Gastrocnemius medialis (tissue), 4 donors: Measurements from ENCODE around the gene PLCB1. TPM values are rescaled to one million over a fixed set of nuclear protein-coding genes. Genes with fewer than 3 reads are reported as not detected.

Experiments
- ATAC-seq, 2 donors: fragments of 150-250 bp; one replicate each; pipeline ENCODE4 v1.9.1; 2016
- DNase-seq, 2 donors: peaks; one replicate each; pipeline ENCODE4 v3.0.0-alpha.2; 2019
- H3K27ac ChIP-seq, 4 donors: fragments of 200-600 bp; sonication (generic); 1 replicate in 1 of 4; 2 replicates in 3 of 4; pipeline ENCODE4 v1.5.1; 2016 to 2018; ENCODE audit warnings: mild to moderate bottlenecking in 2 of 4, moderate library complexity in 1 of 4
- H3K27me3 ChIP-seq, 3 donors: fragments of 200-600 bp; sonication (generic) in 2 of 3; 1 replicate in 1 of 3; 2 replicates in 2 of 3; pipeline versions ENCODE4 v1.5.1 to v1.6.0; 2016 to 2019; ENCODE audit warnings: mild to moderate bottlenecking in 1 of 3, moderate library complexity in 1 of 3
- H3K36me3 ChIP-seq, 2 donors: fragments of 200-600 bp; sonication (generic) in 1 of 2; one replicate each; pipeline ENCODE4 v1.5.1; 2017 to 2018
- H3K4me1 ChIP-seq, 2 donors: fragments of 200-600 bp; sonication (generic) in 1 of 2; one replicate each; pipeline ENCODE4 v1.5.1; 2016 to 2017; ENCODE audit warnings: mild to moderate bottlenecking in 2 of 2
- H3K4me3 ChIP-seq, 4 donors: fragments of 200-600 bp; sonication (generic) in 3 of 4; 1 replicate in 1 of 4; 2 replicates in 3 of 4; pipeline ENCODE4 v1.5.1; 2016 to 2019; ENCODE audit warnings: mild to moderate bottlenecking in 2 of 4
- H3K9me3 ChIP-seq, 3 donors: fragments of 200-600 bp; sonication (generic) in 2 of 3; 1 replicate in 1 of 3; 2 replicates in 2 of 3; pipeline ENCODE4 v1.5.1; 2016 to 2019
- POLR2A ChIP-seq, 2 donors: fragments of 450-650 bp; IDR thresholded peaks; one replicate each; pipeline ENCODE4 v1.6.1; 2017; ENCODE audit warnings: antibody characterized with exemption in 2 of 2, mild to moderate bottlenecking in 2 of 2, moderate library complexity in 2 of 2
- in situ Hi-C, 4 donors: fragments of 200-750 bp; cut with MboI; loops; one replicate each; pipeline versions ENCODE4 v1.15.0 to v1.8.0; 2017; ENCODE audit warnings: low sequenced_read_pairs in 4 of 4
- intact Hi-C: fragments of 100-400 bp; cut with DNase I; formaldehyde crosslinking; loops from one replicate; pipeline ENCODE4 v1.15.1; 2023; ENCODE audit warnings: low total_unique reads
- total RNA-seq, 4 donors: library from RNA; depleted of rRNA; stranded (reverse); fragments of >200 nt; gene quantifications; one replicate each; pipeline versions ENCODE4 v1.1.0 to v1.2.3, GENCODE V29; 2016
- TF ChIP-seq, protein P1 (sequence below), 5 experiments: fragments of 450-650 bp in 3 of 5; fragments of 200-600 bp in 2 of 5; sonication (generic) in 2 of 5; IDR thresholded peaks in 4 of 5; conservative IDR thresholded peaks in 1 of 5; 1 replicate in 4 of 5; 2 replicates in 1 of 5; pipeline ENCODE4 v1.5.1; 2016 to 2019; ENCODE audit warnings: antibody characterized with exemption in 5 of 5, mild to moderate bottlenecking in 3 of 5, moderate library complexity in 3 of 5

The PLCB1 gene
- total RNA-seq, 4 donors from 2014 or later: 4.1 to 10.0 (median 7.6) TPM

DNA sequence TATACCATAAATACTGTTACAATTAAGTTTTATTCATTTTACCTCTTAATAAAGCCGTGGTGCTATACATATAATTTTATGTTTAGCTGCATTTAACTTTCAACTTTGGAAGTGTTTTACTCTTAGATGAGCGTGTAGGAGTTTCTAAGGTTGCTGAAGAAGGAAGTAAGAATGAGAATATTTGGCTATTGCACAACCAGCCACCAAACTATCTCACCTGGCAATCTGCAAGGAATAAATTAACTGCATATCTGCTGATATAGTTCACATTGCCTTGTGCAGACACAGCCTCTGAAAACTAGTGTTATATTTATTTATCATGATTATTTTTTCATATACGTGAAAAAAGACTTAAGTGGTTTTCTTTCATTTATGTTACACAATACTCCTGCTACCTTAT lies 230.4 kb downstream of the PLCB1 start:
- Histone ChIP-seq H3K9me3 (no peaks in the 10 kb centered on the region), H3K4me3 (no peak overlapping the region), H3K27me3 (no peaks in the 10 kb centered on the region), H3K4me1 (peaks cover 0 to 6% of the 10 kb centered on the region in 2 donors), H3K27ac (no peak overlapping the region), H3K36me3 (no peaks in the 10 kb centered on the region)
- DNase-seq: no peak
- ATAC-seq: no peak
- intact Hi-C loops: no loop called here
- in situ Hi-C loops: no loop called here
- no peak for TF ChIP-seq POLR2A (IDR thresholded peaks at IDR 0.05)
- TF ChIP-seq, protein P1, sequence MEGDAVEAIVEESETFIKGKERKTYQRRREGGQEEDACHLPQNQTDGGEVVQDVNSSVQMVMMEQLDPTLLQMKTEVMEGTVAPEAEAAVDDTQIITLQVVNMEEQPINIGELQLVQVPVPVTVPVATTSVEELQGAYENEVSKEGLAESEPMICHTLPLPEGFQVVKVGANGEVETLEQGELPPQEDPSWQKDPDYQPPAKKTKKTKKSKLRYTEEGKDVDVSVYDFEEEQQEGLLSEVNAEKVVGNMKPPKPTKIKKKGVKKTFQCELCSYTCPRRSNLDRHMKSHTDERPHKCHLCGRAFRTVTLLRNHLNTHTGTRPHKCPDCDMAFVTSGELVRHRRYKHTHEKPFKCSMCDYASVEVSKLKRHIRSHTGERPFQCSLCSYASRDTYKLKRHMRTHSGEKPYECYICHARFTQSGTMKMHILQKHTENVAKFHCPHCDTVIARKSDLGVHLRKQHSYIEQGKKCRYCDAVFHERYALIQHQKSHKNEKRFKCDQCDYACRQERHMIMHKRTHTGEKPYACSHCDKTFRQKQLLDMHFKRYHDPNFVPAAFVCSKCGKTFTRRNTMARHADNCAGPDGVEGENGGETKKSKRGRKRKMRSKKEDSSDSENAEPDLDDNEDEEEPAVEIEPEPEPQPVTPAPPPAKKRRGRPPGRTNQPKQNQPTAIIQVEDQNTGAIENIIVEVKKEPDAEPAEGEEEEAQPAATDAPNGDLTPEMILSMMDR (IDR thresholded peaks at IDR 0.05 in 4 of 5, conservative IDR thresholded peaks at IDR 0.05 in 1 of 5): no peak

DNA sequence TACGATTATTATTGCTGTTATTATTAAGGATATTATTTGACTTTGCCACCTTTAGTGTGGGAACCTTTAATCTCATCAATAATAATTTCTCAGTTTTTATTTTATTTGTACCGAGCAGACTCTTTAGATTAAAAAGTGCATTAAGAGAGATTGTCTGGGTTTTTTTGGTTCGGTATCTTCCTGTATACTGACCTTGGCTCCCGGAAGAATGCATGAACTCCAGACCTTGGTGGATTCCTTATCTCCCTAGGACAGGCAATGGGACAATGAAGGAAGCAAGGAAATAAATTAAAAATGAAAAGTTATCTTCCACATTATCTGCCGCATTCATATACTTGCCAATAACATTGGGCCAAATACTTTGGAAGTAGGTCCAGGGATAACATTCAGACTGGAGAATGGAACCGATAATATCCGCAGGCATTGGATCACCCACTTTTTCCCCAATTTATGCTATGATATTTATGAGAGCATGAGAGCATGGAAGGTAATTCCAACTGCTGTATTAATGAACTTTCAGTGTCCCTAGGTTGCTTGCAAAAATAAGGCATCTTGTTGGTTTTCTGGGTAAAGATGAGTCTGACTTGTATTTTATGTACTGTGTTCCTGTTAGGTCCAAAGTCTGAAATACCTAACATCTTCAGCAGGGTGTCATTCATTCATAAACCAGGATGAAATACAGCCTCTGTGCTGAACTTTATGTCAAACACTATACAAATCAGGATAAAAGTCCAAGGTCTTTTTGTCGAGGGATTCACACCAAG lies 232.1 kb downstream of the PLCB1 start:
- in situ Hi-C loops: no loop called here
- H3K4me1 ChIP-seq: peaks cover 0 to 6% of the 10 kb centered on the region in 2 donors
- H3K4me3 ChIP-seq: no peak overlapping the region
- intact Hi-C loops: no loop called here
- no peaks in the 10 kb centered on the region for H3K9me3 ChIP-seq
- H3K36me3 ChIP-seq: no peaks in the 10 kb centered on the region
- no peaks in the 10 kb centered on the region for H3K27me3 ChIP-seq
- TF ChIP-seq POLR2A (IDR thresholded peaks at IDR 0.05): no peak
- TF ChIP-seq, protein P1 (IDR thresholded peaks at IDR 0.05 in 4 of 5, conservative IDR thresholded peaks at IDR 0.05 in 1 of 5): no peak
- DNase-seq: no peak
- no peak for ATAC-seq
- no peak overlapping the region for H3K27ac ChIP-seq

DNA sequence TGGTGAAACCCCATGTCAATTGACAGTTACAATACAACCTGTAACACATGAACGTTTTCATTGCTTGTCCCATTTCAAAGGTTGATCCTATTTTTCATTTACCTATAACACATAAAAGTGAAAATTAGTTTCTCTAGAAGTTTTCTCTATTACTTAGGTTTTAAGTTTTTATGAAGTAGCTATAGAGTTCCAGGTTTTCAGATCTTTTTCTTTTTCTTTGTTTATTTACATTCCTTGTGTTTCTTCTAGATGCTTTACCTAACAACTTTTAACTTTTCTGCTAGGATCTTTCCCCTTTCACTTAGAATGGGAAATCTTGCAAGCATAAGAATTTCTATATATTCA lies 232.6 kb downstream of the PLCB1 start:
- intact Hi-C loops (no loop called here), in situ Hi-C loops (no loop called here)
- Histone ChIP-seq H3K27ac (no peak overlapping the region), H3K4me1 (peaks cover 0 to 6% of the 10 kb centered on the region in 2 donors), H3K9me3 (no peaks in the 10 kb centered on the region), H3K36me3 (no peaks in the 10 kb centered on the region), H3K27me3 (no peaks in the 10 kb centered on the region), H3K4me3 (no peak overlapping the region)
- TF ChIP-seq, protein P1 (IDR thresholded peaks at IDR 0.05 in 4 of 5, conservative IDR thresholded peaks at IDR 0.05 in 1 of 5): no peak
- no peak for TF ChIP-seq POLR2A (IDR thresholded peaks at IDR 0.05)
- DNase-seq (no peak), ATAC-seq (no peak)

DNA sequence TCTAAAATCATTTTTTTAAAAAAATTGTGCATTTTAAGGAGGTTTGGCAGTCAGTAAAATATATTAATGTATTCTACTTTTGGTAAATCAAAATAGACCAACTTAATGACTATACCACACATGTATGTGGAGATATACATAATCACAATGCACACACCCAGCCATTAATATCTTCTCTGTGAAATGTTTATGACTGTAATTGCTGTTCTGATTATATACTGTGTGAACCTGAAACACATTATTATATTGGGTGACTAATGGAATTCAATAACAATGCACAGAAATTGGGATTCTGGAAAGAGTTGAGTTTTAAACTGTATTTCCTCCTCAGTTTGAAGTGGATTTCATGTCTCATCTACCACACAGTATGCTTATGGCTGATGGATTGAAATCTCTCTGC lies 233.6 kb downstream of the PLCB1 start:
- H3K27me3 ChIP-seq: no peaks in the 10 kb centered on the region
- intact Hi-C loops (no loop called here), in situ Hi-C loops (no loop called here)
- no peaks in the 10 kb centered on the region for H3K9me3 ChIP-seq
- TF ChIP-seq, protein P1 (IDR thresholded peaks at IDR 0.05 in 4 of 5, conservative IDR thresholded peaks at IDR 0.05 in 1 of 5): no peak
- TF ChIP-seq POLR2A (IDR thresholded peaks at IDR 0.05): no peak
- no peak overlapping the region for H3K27ac ChIP-seq
- ATAC-seq (no peak), DNase-seq (no peak)
- no peak overlapping the region for H3K4me3 ChIP-seq
- H3K4me1 ChIP-seq: peaks cover 0 to 3% of the 10 kb centered on the region in 2 donors
- H3K36me3 ChIP-seq: no peaks in the 10 kb centered on the region
